ENCODE results near the gene SEPTIN2. TPM values are rescaled to one million over a fixed set of nuclear protein-coding genes. Genes with fewer than 3 reads are reported as not detected.

SEPTIN2 gene
- total RNA-seq, 1 donor from 2014 or later = 487 TPM

- Mint-ChIP-seq H3K4me1 (ENCODE audit: unreplicated experiment) (peaks cover 11% of the 10 kb centered on the region), H3K4me3 (ENCODE audit: unreplicated experiment) (no peak overlapping the region), H3K9me3 (ENCODE audit: unreplicated experiment) (no peaks in the 10 kb centered on the region), H3K27me3 (ENCODE audit: unreplicated experiment) (no peaks in the 10 kb centered on the region), H3K36me3 (ENCODE audit: low read depth, unreplicated experiment) (peaks cover 3% of the 10 kb centered on the region), H3K27ac (ENCODE audit: unreplicated experiment) (peak overlapping the region; percentile 14)
- DNase-seq (ENCODE audit: low spot score) = no peak
- TF ChIP-seq CTCF (IDR thresholded peaks at IDR 0.05; ENCODE audit: unreplicated experiment) = no peak
Observed at GRCh38 chr2:241279413-241279812, 36.3 kb upstream of the SEPTIN2 start.

- TF ChIP-seq CTCF (IDR thresholded peaks at IDR 0.05; ENCODE audit: unreplicated experiment) = no peak
- no peaks in the 10 kb centered on the region for H3K9me3 Mint-ChIP-seq (ENCODE audit: unreplicated experiment)
- H3K36me3 Mint-ChIP-seq (ENCODE audit: low read depth, unreplicated experiment) = peaks cover under 1% of the 10 kb centered on the region
- no peak for DNase-seq (ENCODE audit: low spot score)
- H3K27me3 Mint-ChIP-seq (ENCODE audit: unreplicated experiment) = no peaks in the 10 kb centered on the region
- H3K4me1 Mint-ChIP-seq (ENCODE audit: unreplicated experiment) = peaks cover 11% of the 10 kb centered on the region
- H3K27ac Mint-ChIP-seq (ENCODE audit: unreplicated experiment) = peak overlapping the region; percentile 14
- no peak overlapping the region for H3K4me3 Mint-ChIP-seq (ENCODE audit: unreplicated experiment)
Observed at GRCh38 chr2:241279828-241280227, 35.9 kb upstream of the SEPTIN2 start.

- H3K36me3 Mint-ChIP-seq (ENCODE audit: low read depth, unreplicated experiment) = no peaks in the 10 kb centered on the region
- H3K4me1 Mint-ChIP-seq (ENCODE audit: unreplicated experiment) = peaks cover 11% of the 10 kb centered on the region
- H3K4me3 Mint-ChIP-seq (ENCODE audit: unreplicated experiment) = no peak overlapping the region
- no peaks in the 10 kb centered on the region for H3K9me3 Mint-ChIP-seq (ENCODE audit: unreplicated experiment)
- H3K27me3 Mint-ChIP-seq (ENCODE audit: unreplicated experiment) = no peaks in the 10 kb centered on the region
- H3K27ac Mint-ChIP-seq (ENCODE audit: unreplicated experiment) = peak overlapping the region; percentile 42
- no peak for TF ChIP-seq CTCF (IDR thresholded peaks at IDR 0.05; ENCODE audit: unreplicated experiment)
- DNase-seq (ENCODE audit: low spot score) = no peak
Observed at GRCh38 chr2:241280291-241280690, 35.4 kb upstream of the SEPTIN2 start.

- H3K4me1 Mint-ChIP-seq (ENCODE audit: unreplicated experiment) = peaks cover 16% of the 10 kb centered on the region
- no peaks in the 10 kb centered on the region for H3K36me3 Mint-ChIP-seq (ENCODE audit: low read depth, unreplicated experiment)
- no peaks in the 10 kb centered on the region for H3K9me3 Mint-ChIP-seq (ENCODE audit: unreplicated experiment)
- no peak for DNase-seq (ENCODE audit: low spot score)
- no peak for TF ChIP-seq CTCF (IDR thresholded peaks at IDR 0.05; ENCODE audit: unreplicated experiment)
- H3K27ac Mint-ChIP-seq (ENCODE audit: unreplicated experiment) = no peak overlapping the region
- H3K4me3 Mint-ChIP-seq (ENCODE audit: unreplicated experiment) = no peak overlapping the region
- H3K27me3 Mint-ChIP-seq (ENCODE audit: unreplicated experiment) = no peaks in the 10 kb centered on the region
Observed at GRCh38 chr2:241282555-241282954, 33.2 kb upstream of the SEPTIN2 start.

- Mint-ChIP-seq H3K36me3 (ENCODE audit: low read depth, unreplicated experiment) (no peaks in the 10 kb centered on the region), H3K4me3 (ENCODE audit: unreplicated experiment) (no peak overlapping the region)
Observed at GRCh38 chr2:241285596-241285995, 30.1 kb upstream of the SEPTIN2 start.

More at GRCh38 chr2:241285596-241285995, 30.1 kb upstream of the SEPTIN2 start:
- Mint-ChIP-seq H3K4me1 (ENCODE audit: unreplicated experiment) (peaks cover 20% of the 10 kb centered on the region), H3K9me3 (ENCODE audit: unreplicated experiment) (no peaks in the 10 kb centered on the region), H3K27ac (ENCODE audit: unreplicated experiment) (no peak overlapping the region), H3K27me3 (ENCODE audit: unreplicated experiment) (no peaks in the 10 kb centered on the region)
- TF ChIP-seq CTCF (IDR thresholded peaks at IDR 0.05; ENCODE audit: unreplicated experiment) = no peak
- no peak for DNase-seq (ENCODE audit: low spot score)
